ENCODE data around the gene GFPT2. TPM values are rescaled to one million over a fixed set of nuclear protein-coding genes. Genes with fewer than 3 reads are reported as not detected.

The GFPT2 gene
- total RNA-seq, 4 donors from 2014 or later = 5.5 to 15.6 (median 6.4) TPM; not detected in 1

DNA sequence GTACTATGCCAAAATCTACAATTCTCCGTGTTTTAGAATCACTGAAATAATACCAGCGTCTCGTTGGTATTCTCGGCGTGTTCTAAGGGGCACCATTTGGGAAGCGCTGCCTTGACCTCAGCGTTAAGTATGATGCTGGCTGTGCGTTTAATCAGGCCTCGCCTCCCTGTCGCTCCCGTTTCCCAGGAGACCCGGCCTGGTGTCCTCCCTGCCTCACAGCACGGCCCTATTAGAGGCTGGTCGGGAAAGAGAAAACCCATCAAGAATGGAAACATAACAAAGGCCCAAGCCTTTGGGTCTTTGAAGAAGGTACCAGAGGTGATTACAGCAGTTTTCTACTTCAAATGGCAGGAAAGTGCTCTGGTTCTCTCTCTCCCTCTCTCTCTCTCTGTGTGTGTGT lies 30.0 kb downstream of the GFPT2 start:
- H3K9me3 ChIP-seq = no peaks in the 10 kb centered on the region
- DNase-seq = no peak
- no peak overlapping the region for H3K27ac ChIP-seq
- TF ChIP-seq POLR2A (IDR thresholded peaks at IDR 0.05) = no peak
- TF ChIP-seq, protein P1, sequence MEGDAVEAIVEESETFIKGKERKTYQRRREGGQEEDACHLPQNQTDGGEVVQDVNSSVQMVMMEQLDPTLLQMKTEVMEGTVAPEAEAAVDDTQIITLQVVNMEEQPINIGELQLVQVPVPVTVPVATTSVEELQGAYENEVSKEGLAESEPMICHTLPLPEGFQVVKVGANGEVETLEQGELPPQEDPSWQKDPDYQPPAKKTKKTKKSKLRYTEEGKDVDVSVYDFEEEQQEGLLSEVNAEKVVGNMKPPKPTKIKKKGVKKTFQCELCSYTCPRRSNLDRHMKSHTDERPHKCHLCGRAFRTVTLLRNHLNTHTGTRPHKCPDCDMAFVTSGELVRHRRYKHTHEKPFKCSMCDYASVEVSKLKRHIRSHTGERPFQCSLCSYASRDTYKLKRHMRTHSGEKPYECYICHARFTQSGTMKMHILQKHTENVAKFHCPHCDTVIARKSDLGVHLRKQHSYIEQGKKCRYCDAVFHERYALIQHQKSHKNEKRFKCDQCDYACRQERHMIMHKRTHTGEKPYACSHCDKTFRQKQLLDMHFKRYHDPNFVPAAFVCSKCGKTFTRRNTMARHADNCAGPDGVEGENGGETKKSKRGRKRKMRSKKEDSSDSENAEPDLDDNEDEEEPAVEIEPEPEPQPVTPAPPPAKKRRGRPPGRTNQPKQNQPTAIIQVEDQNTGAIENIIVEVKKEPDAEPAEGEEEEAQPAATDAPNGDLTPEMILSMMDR (IDR thresholded peaks at IDR 0.05) = no peak
- H3K4me1 ChIP-seq = no peaks in the 10 kb centered on the region
- intact Hi-C loops (cut with DNase I) = loop anchor here (10.0 kb wide), 2 partner anchors 142 to 198 kb away; no protein-coding TSS in a partner anchor
- H3K27me3 ChIP-seq = no peaks in the 10 kb centered on the region
- H3K4me3 ChIP-seq = no peak overlapping the region
- WGBS, 2 donors = 89 to 95% methylated on average over 14 of the region's 14 CpGs
- peaks cover 0 to 5% (median 0%) of the 10 kb centered on the region in 3 donors for H3K36me3 ChIP-seq

DNA sequence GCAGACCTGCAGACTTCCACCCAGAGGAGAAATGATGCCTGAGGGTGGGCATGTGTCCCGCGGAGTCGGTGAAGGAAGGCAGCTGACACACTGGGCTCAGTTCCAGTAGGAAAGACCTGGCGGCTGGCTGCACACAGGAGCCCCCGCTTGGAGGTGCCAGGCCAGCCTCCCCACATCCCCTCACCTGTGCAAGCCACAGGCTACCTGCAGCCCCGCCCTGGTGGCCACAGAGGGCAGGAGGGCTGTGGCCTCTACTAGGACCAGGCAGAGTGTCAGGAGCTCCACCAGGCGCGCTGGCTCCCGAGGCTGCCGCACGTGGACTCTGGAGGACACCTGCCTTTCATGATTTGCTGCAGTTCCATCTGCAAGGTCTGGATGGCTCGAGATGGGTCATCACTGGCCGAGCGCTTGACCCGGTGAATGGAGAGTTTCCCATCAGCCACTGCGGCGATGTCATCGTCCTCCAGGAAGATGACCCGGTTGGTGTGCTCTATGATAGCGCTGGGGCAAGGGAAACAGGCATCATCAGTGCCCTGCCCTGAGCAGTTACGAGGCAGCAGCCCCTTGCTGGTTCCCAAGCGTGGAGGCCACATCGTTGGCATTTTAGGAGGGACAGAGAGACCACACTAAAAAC lies 34.6 kb downstream of the GFPT2 start:
- no peak for DNase-seq
- WGBS, 2 donors = 85 to 87% methylated on average over 4 to 15 of the region's 23 CpGs
- Histone ChIP-seq H3K4me3 (no peak overlapping the region), H3K27me3 (no peaks in the 10 kb centered on the region), H3K4me1 (no peaks in the 10 kb centered on the region), H3K27ac (no peak overlapping the region), H3K36me3 (peaks cover 0 to 8% (median 0%) of the 10 kb centered on the region in 3 donors), H3K9me3 (no peaks in the 10 kb centered on the region)
- TF ChIP-seq POLR2A (IDR thresholded peaks at IDR 0.05) = no peak
- TF ChIP-seq, protein P1 (IDR thresholded peaks at IDR 0.05) = no peak
- intact Hi-C loops (cut with DNase I) = no loop called here

DNA sequence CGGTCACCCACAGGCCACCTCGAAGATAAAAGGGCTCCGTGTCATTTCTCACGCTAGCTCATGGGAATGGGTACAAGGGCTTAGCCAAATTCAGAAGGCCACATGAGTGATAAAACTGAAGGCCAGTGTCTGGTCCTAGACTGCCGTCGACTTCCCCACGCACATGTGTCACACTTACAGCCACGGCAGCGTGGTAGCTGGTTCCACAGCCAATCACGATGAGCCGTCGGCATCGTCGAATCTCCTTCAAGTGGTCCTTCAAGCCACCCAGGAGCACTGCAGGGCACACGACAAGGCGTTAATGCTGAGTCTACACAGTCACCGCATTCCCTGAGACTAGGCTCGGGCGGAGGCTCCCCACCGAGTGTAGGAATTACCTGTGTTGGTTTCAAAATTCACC lies 36.5 kb downstream of the GFPT2 start:
- no peak overlapping the region for H3K27ac ChIP-seq
- no peak for TF ChIP-seq POLR2A (IDR thresholded peaks at IDR 0.05)
- TF ChIP-seq, protein P1 (IDR thresholded peaks at IDR 0.05) = no peak
- H3K4me3 ChIP-seq = no peak overlapping the region
- intact Hi-C loops (cut with DNase I) = no loop called here
- DNase-seq = no peak
- H3K27me3 ChIP-seq = no peaks in the 10 kb centered on the region
- no peaks in the 10 kb centered on the region for H3K9me3 ChIP-seq
- H3K36me3 ChIP-seq = peaks cover 0 to 8% (median 0%) of the 10 kb centered on the region in 3 donors
- 88 to 91% methylated on average over 10 to 18 of the region's 20 CpGs for WGBS, 2 donors
- H3K4me1 ChIP-seq = no peaks in the 10 kb centered on the region

DNA sequence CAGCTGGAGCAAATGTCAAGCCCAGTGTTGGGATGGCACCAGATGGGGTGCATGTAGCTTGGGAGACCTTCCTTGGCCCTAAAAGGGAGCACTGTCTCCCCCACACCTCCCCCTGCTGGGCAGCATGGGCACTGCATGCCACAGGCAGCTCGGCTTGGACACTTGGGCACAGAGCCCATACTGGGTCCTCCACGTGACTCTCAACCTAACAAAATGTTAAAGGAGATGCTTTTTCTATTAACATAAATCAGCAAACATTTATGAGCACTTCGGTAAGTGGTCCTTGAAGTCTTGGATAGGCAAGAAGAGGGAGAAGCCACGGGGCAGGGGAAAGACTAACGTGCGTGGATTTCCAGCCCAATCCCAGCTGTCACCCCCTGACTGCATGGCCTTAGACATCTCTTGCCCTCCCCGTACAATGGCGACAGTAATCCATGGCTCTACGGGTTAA lies 37.3 kb downstream of the GFPT2 start:
- H3K27ac ChIP-seq = no peak overlapping the region
- H3K9me3 ChIP-seq = no peaks in the 10 kb centered on the region
- TF ChIP-seq POLR2A (IDR thresholded peaks at IDR 0.05) = no peak
- TF ChIP-seq, protein P1 (IDR thresholded peaks at IDR 0.05) = peak; percentile 83 to 92 (median 87)
- WGBS, 2 donors = 65 to 91% methylated on average over 7 to 9 of the region's 9 CpGs
- no peaks in the 10 kb centered on the region for H3K4me1 ChIP-seq
- no peak overlapping the region for H3K4me3 ChIP-seq
- intact Hi-C loops (cut with DNase I) = no loop called here
- H3K36me3 ChIP-seq = peaks cover 0 to 8% (median 0%) of the 10 kb centered on the region in 3 donors
- no peaks in the 10 kb centered on the region for H3K27me3 ChIP-seq
- no peak for DNase-seq

DNA sequence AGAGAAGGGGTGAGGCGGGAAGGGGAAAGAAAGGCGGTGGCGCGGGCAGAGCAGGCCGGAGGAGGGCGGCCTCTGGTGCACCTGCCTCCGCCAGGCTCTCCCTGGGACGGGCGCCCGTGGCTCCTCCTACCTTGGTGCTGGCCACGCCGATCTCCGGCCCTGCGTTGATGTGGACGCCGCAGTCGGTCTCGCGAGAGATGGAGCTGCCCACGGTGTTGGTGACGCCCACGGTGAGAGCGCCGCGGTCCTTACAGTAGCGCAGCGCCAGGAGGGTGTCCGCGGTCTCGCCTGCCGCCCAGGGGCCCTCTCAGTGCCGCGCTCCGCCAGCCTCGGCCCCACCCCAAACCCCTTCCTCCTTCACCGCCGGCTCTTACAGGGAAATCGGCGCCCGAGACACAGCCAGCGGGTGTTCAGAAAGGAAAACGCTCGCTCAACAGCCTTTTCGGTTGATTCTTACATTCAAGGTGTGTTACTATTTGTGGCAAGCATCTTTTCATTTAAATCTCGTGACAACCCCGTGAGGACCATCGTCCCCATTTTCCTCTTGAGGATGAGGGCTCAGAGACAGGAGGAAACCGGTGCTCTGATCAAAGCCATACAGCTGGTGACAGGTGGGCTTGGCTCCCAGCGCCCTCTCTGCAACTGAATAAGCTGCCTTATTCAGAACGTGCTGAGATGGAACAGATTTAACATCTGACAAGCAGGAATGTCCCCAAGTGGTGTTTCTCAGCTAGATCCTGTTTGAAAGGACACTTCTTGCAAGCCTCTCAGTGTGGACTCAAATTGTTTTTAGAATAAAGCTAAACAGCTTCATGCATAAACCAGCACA lies 39.2 kb downstream of the GFPT2 start:
- H3K4me3 ChIP-seq = peak overlapping the region in 1 of 4 donors; percentile 41

More for the DNA sequence above, 39.2 kb downstream of the GFPT2 start:
- no peaks in the 10 kb centered on the region for H3K9me3 ChIP-seq
- no peaks in the 10 kb centered on the region for H3K4me1 ChIP-seq
- H3K27me3 ChIP-seq = no peaks in the 10 kb centered on the region
- peaks cover 0 to 8% (median 0%) of the 10 kb centered on the region in 3 donors for H3K36me3 ChIP-seq
- 91 to 93% methylated on average over 37 to 46 of the region's 50 CpGs for WGBS, 2 donors
- TF ChIP-seq, protein P1 (IDR thresholded peaks at IDR 0.05) = peak in 1 of 6 experiments; percentile 9
- TF ChIP-seq POLR2A (IDR thresholded peaks at IDR 0.05) = no peak
- H3K27ac ChIP-seq = no peak overlapping the region
- no peak for DNase-seq
- intact Hi-C loops (cut with DNase I) = no loop called here

All from esophagus squamous epithelium (tissue), 5 donors.